Adipocyte (in vitro differentiated cells): ENCODE data around the gene SYNDIG1.

ENCODE experiments used
- DNase-seq: peaks from one replicate; pipeline ENCODE4 v3.0.0-alpha.2; 2015; ENCODE audit warnings: low read depth
- H3K27me3 ChIP-seq: replicated peaks from 2 replicates; pipeline ENCODE4 v1.7.0; 2013; ENCODE audit warnings: mild to moderate bottlenecking, low read length, moderate library complexity; ENCODE audit not compliant: control insufficient read depth, insufficient read depth
- H3K36me3 ChIP-seq: 2 replicates; pipeline ENCODE4 v1.7.0; 2013; ENCODE audit warnings: low read length, mild to moderate bottlenecking, moderate library complexity; ENCODE audit not compliant: control insufficient read depth, insufficient read depth, severe bottlenecking
- H3K4me1 ChIP-seq: 2 replicates; pipeline ENCODE4 v1.7.0; 2013; ENCODE audit warnings: mild to moderate bottlenecking, low read length, moderate library complexity; ENCODE audit not compliant: control insufficient read depth, insufficient read depth
- H3K4me3 ChIP-seq: 2 replicates; pipeline ENCODE4 v1.7.0; 2013; ENCODE audit warnings: mild to moderate bottlenecking, low read length, moderate library complexity
- H3K9ac ChIP-seq: 2 replicates; pipeline ENCODE4 v1.7.0; 2013; ENCODE audit warnings: mild to moderate bottlenecking, low read length, moderate library complexity
- H3K9me3 ChIP-seq: 2 replicates; pipeline ENCODE4 v1.7.0; 2013; ENCODE audit warnings: mild to moderate bottlenecking, low read length, moderate library complexity; ENCODE audit not compliant: control insufficient read depth

The SYNDIG1 gene

GRCh38 chr20:24676353-24676977 is 207.0 kb downstream of the SYNDIG1 start:
- no peak for DNase-seq
- Histone ChIP-seq H3K27me3 (no peaks in the 10 kb centered on the region), H3K9ac (no peak overlapping the region), H3K4me1 (peaks cover 22% of the 10 kb centered on the region), H3K9me3 (no peaks in the 10 kb centered on the region), H3K36me3 (no peaks in the 10 kb centered on the region), H3K4me3 (no peak overlapping the region)

GRCh38 chr20:24676978-24677370 is 207.5 kb downstream of the SYNDIG1 start:
- Histone ChIP-seq H3K4me1 (peaks cover 20% of the 10 kb centered on the region), H3K4me3 (no peak overlapping the region), H3K9ac (no peak overlapping the region), H3K36me3 (no peaks in the 10 kb centered on the region), H3K27me3 (no peaks in the 10 kb centered on the region), H3K9me3 (no peaks in the 10 kb centered on the region)
- no peak for DNase-seq

GRCh38 chr20:24677626-24678315 is 208.3 kb downstream of the SYNDIG1 start:
- H3K4me3 ChIP-seq: no peak overlapping the region
- no peak overlapping the region for H3K9ac ChIP-seq
- no peaks in the 10 kb centered on the region for H3K27me3 ChIP-seq
- H3K4me1 ChIP-seq: peaks cover 13% of the 10 kb centered on the region
- H3K36me3 ChIP-seq: no peaks in the 10 kb centered on the region
- DNase-seq: no peak
- no peaks in the 10 kb centered on the region for H3K9me3 ChIP-seq

GRCh38 chr20:24678351-24679106 is 209.1 kb downstream of the SYNDIG1 start:
- H3K36me3 ChIP-seq: no peaks in the 10 kb centered on the region
- no peaks in the 10 kb centered on the region for H3K9me3 ChIP-seq
- no peaks in the 10 kb centered on the region for H3K27me3 ChIP-seq
- H3K9ac ChIP-seq: no peak overlapping the region
- no peak for DNase-seq
- H3K4me1 ChIP-seq: peaks cover 6% of the 10 kb centered on the region
- no peak overlapping the region for H3K4me3 ChIP-seq

GRCh38 chr20:24679448-24680047 is 210.1 kb downstream of the SYNDIG1 start:
- DNase-seq: no peak
- no peaks in the 10 kb centered on the region for H3K27me3 ChIP-seq
- H3K9me3 ChIP-seq: no peaks in the 10 kb centered on the region
- H3K4me1 ChIP-seq: no peaks in the 10 kb centered on the region
- no peaks in the 10 kb centered on the region for H3K36me3 ChIP-seq
- H3K4me3 ChIP-seq: no peak overlapping the region
- no peak overlapping the region for H3K9ac ChIP-seq

DNA sequence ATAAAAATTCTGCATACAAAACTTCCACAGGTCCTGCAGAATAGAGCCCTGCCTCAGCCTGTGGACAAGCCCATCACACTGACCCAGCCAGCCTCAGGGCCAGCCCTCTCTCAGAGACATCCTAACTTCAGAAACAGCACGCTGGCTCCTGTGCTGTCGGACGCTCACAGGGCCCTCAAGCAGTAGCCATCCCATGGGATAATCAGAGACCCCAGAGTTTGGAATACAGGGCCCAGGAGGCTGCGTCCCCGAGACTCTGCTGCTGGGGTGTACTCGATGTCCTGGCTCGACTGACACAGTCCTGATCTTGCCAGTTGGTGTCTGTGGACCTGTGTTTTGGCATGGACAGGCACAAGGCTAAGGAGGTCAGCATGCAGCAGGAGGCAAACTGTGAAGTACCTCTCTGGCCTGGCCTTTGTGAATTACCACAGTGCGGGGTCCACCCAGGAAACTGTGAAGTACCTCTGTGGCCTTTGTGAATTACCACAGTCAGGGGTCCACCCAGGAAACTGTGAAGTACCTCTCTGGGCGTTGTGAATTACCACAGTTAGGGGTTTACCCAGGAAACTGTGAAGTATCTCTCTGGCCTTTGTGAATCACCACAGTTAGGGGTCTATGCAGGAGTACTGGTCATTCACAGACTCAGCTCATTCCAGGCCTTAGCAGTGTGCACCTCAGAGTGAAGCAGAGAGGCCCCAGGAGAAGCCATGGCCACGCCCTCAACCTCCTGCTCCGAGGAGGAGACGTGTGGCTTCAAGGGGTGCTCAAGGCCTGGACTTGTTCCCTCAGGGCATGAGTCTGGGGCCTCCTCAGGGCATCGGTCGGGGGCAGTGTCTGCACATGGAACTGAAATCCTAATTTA is 212.4 kb downstream of the SYNDIG1 start:
- H3K9ac ChIP-seq: no peak overlapping the region
- no peak for DNase-seq
- H3K4me3 ChIP-seq: no peak overlapping the region
- no peaks in the 10 kb centered on the region for H3K4me1 ChIP-seq
- H3K9me3 ChIP-seq: no peaks in the 10 kb centered on the region
- H3K27me3 ChIP-seq: no peaks in the 10 kb centered on the region
- H3K36me3 ChIP-seq: no peaks in the 10 kb centered on the region

- Histone ChIP-seq H3K4me1 (no peaks in the 10 kb centered on the region), H3K4me3 (no peak overlapping the region), H3K27me3 (no peaks in the 10 kb centered on the region), H3K9me3 (peaks cover 3% of the 10 kb centered on the region), H3K36me3 (no peaks in the 10 kb centered on the region), H3K9ac (no peak overlapping the region)
- no peak for DNase-seq
Observed at GRCh38 chr20:24682496-24682985, 213.1 kb downstream of the SYNDIG1 start.

DNA sequence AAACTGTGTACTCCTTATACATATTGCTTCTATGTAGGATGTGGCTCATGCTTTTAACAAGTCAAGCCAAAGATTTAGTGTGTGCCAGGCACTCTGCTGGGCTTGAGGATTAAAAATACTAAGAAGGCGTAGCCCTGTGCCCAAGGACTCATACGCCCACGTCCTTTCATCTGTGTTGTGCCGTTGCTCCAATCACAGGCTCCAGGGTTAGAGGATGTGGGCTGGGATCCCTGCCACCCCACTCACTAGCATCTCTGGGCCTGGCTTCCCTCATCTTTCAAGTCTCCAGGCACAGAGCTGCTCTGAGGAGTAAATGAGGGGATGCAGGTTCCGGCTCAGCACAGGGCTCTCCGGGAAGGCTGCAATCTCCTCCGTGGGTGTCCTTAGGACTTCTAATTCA is 214.2 kb downstream of the SYNDIG1 start:
- Histone ChIP-seq H3K36me3 (no peaks in the 10 kb centered on the region), H3K27me3 (no peaks in the 10 kb centered on the region), H3K4me3 (no peak overlapping the region), H3K9me3 (peaks cover 9% of the 10 kb centered on the region), H3K4me1 (no peaks in the 10 kb centered on the region), H3K9ac (no peak overlapping the region)
- DNase-seq: no peak

DNA sequence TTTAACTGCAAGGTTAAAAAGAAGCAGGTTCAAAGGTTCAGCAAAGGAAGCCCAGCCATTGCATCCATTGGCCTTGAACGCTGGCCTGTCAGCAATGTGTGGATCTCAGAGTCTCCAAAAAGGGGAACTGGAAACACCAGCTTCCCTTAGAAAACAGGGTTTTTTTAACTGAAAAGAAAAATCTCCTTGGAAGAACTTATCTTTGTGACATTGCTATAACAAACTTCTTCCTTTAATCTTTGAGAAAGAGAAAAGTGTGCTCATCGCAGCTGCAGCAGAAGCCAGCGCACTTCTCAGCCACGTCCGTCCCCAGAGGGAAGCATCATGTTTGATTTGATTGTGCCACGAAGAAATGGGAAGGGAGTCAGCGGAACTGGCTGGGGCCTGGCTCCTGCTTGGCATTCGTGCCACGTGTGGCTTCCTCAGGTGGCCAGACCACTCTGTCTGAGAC is 215.0 kb downstream of the SYNDIG1 start:
- H3K9ac ChIP-seq: no peak overlapping the region
- H3K4me3 ChIP-seq: no peak overlapping the region
- peaks cover 12% of the 10 kb centered on the region for H3K9me3 ChIP-seq
- H3K27me3 ChIP-seq: no peaks in the 10 kb centered on the region
- H3K4me1 ChIP-seq: no peaks in the 10 kb centered on the region
- H3K36me3 ChIP-seq: no peaks in the 10 kb centered on the region
- DNase-seq: no peak

GRCh38 chr20:24684956-24685691 is 215.7 kb downstream of the SYNDIG1 start:
- no peaks in the 10 kb centered on the region for H3K36me3 ChIP-seq
- no peaks in the 10 kb centered on the region for H3K4me1 ChIP-seq
- DNase-seq: no peak
- no peak overlapping the region for H3K9ac ChIP-seq
- H3K9me3 ChIP-seq: peaks cover 12% of the 10 kb centered on the region
- no peak overlapping the region for H3K4me3 ChIP-seq
- no peaks in the 10 kb centered on the region for H3K27me3 ChIP-seq
